ENCODE measurements around the gene PAN3. TPM values are rescaled to one million over a fixed set of nuclear protein-coding genes. Genes with fewer than 3 reads are reported as not detected.

Gene PAN3
- total RNA-seq, 1 donor from 2014 or later, result 51.9 TPM

DNA sequence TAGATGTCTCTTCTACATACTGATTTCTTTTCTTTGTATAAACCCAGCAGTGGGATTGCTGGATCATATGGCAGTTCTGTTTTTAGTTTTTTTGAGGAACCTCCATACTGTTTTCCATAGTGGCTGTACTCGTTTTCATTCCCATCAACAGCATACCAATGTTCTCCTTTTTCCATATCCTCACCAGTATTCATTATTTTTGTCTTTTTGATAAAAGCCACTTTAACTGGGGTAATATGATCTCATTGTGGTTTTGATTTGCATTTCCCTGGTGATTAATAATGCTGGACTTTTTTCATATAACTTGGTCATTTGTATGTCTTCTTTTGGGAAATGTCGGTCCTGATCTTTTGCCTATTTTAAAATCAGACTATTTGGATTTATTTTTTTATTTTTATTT, 108.5 kb downstream of the PAN3 start:
- no peak overlapping the region for H3K27ac Mint-ChIP-seq (ENCODE audit: unreplicated experiment)
- no peak for TF ChIP-seq CTCF (IDR thresholded peaks at IDR 0.05; ENCODE audit: unreplicated experiment)
- no peaks in the 10 kb centered on the region for H3K27me3 Mint-ChIP-seq (ENCODE audit: unreplicated experiment)
- H3K36me3 Mint-ChIP-seq (ENCODE audit: low read depth, unreplicated experiment), result peaks cover 11% of the 10 kb centered on the region
- H3K9me3 Mint-ChIP-seq (ENCODE audit: unreplicated experiment), result no peaks in the 10 kb centered on the region
- H3K4me1 Mint-ChIP-seq (ENCODE audit: unreplicated experiment), result no peaks in the 10 kb centered on the region
- H3K4me3 Mint-ChIP-seq (ENCODE audit: unreplicated experiment), result no peak overlapping the region
- DNase-seq (ENCODE audit: low spot score), result no peak

GRCh38 chr13:28248080-28248479, 109.7 kb downstream of the PAN3 start:
- Mint-ChIP-seq H3K4me3 (ENCODE audit: unreplicated experiment) (no peak overlapping the region), H3K27me3 (ENCODE audit: unreplicated experiment) (no peaks in the 10 kb centered on the region), H3K27ac (ENCODE audit: unreplicated experiment) (no peak overlapping the region), H3K4me1 (ENCODE audit: unreplicated experiment) (no peaks in the 10 kb centered on the region), H3K36me3 (ENCODE audit: low read depth, unreplicated experiment) (peaks cover 10% of the 10 kb centered on the region), H3K9me3 (ENCODE audit: unreplicated experiment) (no peaks in the 10 kb centered on the region)
- DNase-seq (ENCODE audit: low spot score), result no peak
- no peak for TF ChIP-seq CTCF (IDR thresholded peaks at IDR 0.05; ENCODE audit: unreplicated experiment)

DNA sequence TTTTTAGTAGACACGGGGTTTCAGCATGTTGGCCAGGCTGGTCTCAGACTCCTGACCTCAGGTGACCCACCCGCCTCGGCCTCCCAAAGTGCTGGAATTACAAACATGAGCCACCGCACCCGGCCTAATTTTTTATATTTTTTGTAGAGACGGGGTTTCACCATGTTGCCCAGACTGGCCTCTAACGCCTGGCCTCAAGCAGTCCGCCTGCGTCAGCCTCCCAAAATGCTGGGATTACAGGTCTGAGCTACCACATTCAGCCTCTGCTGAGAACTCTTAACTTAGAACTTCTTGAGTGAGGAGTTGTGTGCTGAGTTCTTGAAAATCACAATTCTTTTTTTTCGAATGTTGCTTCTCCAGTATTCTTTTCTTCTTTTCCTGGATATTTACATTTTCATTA, 112.2 kb downstream of the PAN3 start:
- TF ChIP-seq CTCF (IDR thresholded peaks at IDR 0.05; ENCODE audit: unreplicated experiment), result no peak
- no peaks in the 10 kb centered on the region for H3K27me3 Mint-ChIP-seq (ENCODE audit: unreplicated experiment)
- peaks cover 9% of the 10 kb centered on the region for H3K4me1 Mint-ChIP-seq (ENCODE audit: unreplicated experiment)

GRCh38 chr13:28251466-28251865, 113.1 kb downstream of the PAN3 start:
- H3K36me3 Mint-ChIP-seq (ENCODE audit: low read depth, unreplicated experiment), result peaks cover 8% of the 10 kb centered on the region
- no peaks in the 10 kb centered on the region for H3K27me3 Mint-ChIP-seq (ENCODE audit: unreplicated experiment)
- H3K27ac Mint-ChIP-seq (ENCODE audit: unreplicated experiment), result no peak overlapping the region
- no peaks in the 10 kb centered on the region for H3K9me3 Mint-ChIP-seq (ENCODE audit: unreplicated experiment)
- peaks cover 13% of the 10 kb centered on the region for H3K4me1 Mint-ChIP-seq (ENCODE audit: unreplicated experiment)
- TF ChIP-seq CTCF (IDR thresholded peaks at IDR 0.05; ENCODE audit: unreplicated experiment), result no peak
- DNase-seq (ENCODE audit: low spot score), result no peak
- no peak overlapping the region for H3K4me3 Mint-ChIP-seq (ENCODE audit: unreplicated experiment)

More for the DNA sequence above, 112.2 kb downstream of the PAN3 start:
- DNase-seq (ENCODE audit: low spot score), result no peak
- H3K4me3 Mint-ChIP-seq (ENCODE audit: unreplicated experiment), result no peak overlapping the region
- H3K36me3 Mint-ChIP-seq (ENCODE audit: low read depth, unreplicated experiment), result peaks cover 4% of the 10 kb centered on the region
- H3K27ac Mint-ChIP-seq (ENCODE audit: unreplicated experiment), result no peak overlapping the region
- no peaks in the 10 kb centered on the region for H3K9me3 Mint-ChIP-seq (ENCODE audit: unreplicated experiment)

- Mint-ChIP-seq H3K27me3 (ENCODE audit: unreplicated experiment) (no peaks in the 10 kb centered on the region), H3K4me3 (ENCODE audit: unreplicated experiment) (no peak overlapping the region), H3K36me3 (ENCODE audit: low read depth, unreplicated experiment) (peaks cover 15% of the 10 kb centered on the region), H3K27ac (ENCODE audit: unreplicated experiment) (no peak overlapping the region), H3K4me1 (ENCODE audit: unreplicated experiment) (peaks cover 19% of the 10 kb centered on the region), H3K9me3 (ENCODE audit: unreplicated experiment) (no peaks in the 10 kb centered on the region)
- TF ChIP-seq CTCF (IDR thresholded peaks at IDR 0.05; ENCODE audit: unreplicated experiment), result no peak
- no peak for DNase-seq (ENCODE audit: low spot score)
These were observed 114.2 kb downstream of the PAN3 start for GRCh38 chr13:28252547-28252946.

Measured in endothelial cell (in vitro differentiated cells).